ENCODE results near the gene ANKFN1.

The ANKFN1 gene

GRCh38 chr17:56141046-56141839 lies 12.0 kb upstream of the ANKFN1 start:
- in situ Hi-C loops (cut with MboI; ENCODE audit: low pct_unique_long_range_greater_than_20kb, low sequenced_read_pairs) = no loop called here
- no peak for DNase-seq

GRCh38 chr17:56142325-56142724 lies 10.9 kb upstream of the ANKFN1 start:
- DNase-seq = no peak
- in situ Hi-C loops (cut with MboI; ENCODE audit: low pct_unique_long_range_greater_than_20kb, low sequenced_read_pairs) = no loop called here

GRCh38 chr17:56142781-56143180 lies 10.5 kb upstream of the ANKFN1 start:
- in situ Hi-C loops (cut with MboI; ENCODE audit: low pct_unique_long_range_greater_than_20kb, low sequenced_read_pairs) = no loop called here
- no peak for DNase-seq

GRCh38 chr17:56144223-56144622 lies 9.1 kb upstream of the ANKFN1 start:
- DNase-seq = no peak
- in situ Hi-C loops (cut with MboI; ENCODE audit: low pct_unique_long_range_greater_than_20kb, low sequenced_read_pairs) = no loop called here

- no peak for DNase-seq
- in situ Hi-C loops (cut with MboI; ENCODE audit: low pct_unique_long_range_greater_than_20kb, low sequenced_read_pairs) = no loop called here
Measured at GRCh38 chr17:56146534-56146933, 6.7 kb upstream of the ANKFN1 start.

- DNase-seq = no peak
- in situ Hi-C loops (cut with MboI; ENCODE audit: low pct_unique_long_range_greater_than_20kb, low sequenced_read_pairs) = no loop called here
Measured at GRCh38 chr17:56148333-56148732, 4.9 kb upstream of the ANKFN1 start.

- in situ Hi-C loops (cut with MboI; ENCODE audit: low pct_unique_long_range_greater_than_20kb, low sequenced_read_pairs) = no loop called here
Measured at GRCh38 chr17:56149266-56150036, 3.8 kb upstream of the ANKFN1 start.

GRCh38 chr17:56150649-56151048 lies 2.6 kb upstream of the ANKFN1 start:
- in situ Hi-C loops (cut with MboI; ENCODE audit: low pct_unique_long_range_greater_than_20kb, low sequenced_read_pairs) = no loop called here
- no peak for DNase-seq

More at GRCh38 chr17:56149266-56150036, 3.8 kb upstream of the ANKFN1 start:
- no peak for DNase-seq

- in situ Hi-C loops (cut with MboI; ENCODE audit: low pct_unique_long_range_greater_than_20kb, low sequenced_read_pairs) = no loop called here
- DNase-seq = no peak
Measured at GRCh38 chr17:56157845-56158244, 4.6 kb downstream of the ANKFN1 start.

GRCh38 chr17:56158344-56158743 lies 5.1 kb downstream of the ANKFN1 start:
- in situ Hi-C loops (cut with MboI; ENCODE audit: low pct_unique_long_range_greater_than_20kb, low sequenced_read_pairs) = no loop called here
- no peak for DNase-seq

GRCh38 chr17:56158915-56159825 lies 5.9 kb downstream of the ANKFN1 start:
- no peak for DNase-seq
- in situ Hi-C loops (cut with MboI; ENCODE audit: low pct_unique_long_range_greater_than_20kb, low sequenced_read_pairs) = no loop called here

GRCh38 chr17:56159826-56160380 lies 6.6 kb downstream of the ANKFN1 start:
- in situ Hi-C loops (cut with MboI; ENCODE audit: low pct_unique_long_range_greater_than_20kb, low sequenced_read_pairs) = no loop called here
- DNase-seq = no peak

- in situ Hi-C loops (cut with MboI; ENCODE audit: low pct_unique_long_range_greater_than_20kb, low sequenced_read_pairs) = no loop called here
Measured at GRCh38 chr17:56160422-56160821, 7.1 kb downstream of the ANKFN1 start.

GRCh38 chr17:56165072-56165641 lies 11.9 kb downstream of the ANKFN1 start:
- in situ Hi-C loops (cut with MboI; ENCODE audit: low pct_unique_long_range_greater_than_20kb, low sequenced_read_pairs) = no loop called here
- DNase-seq = no peak

More at GRCh38 chr17:56160422-56160821, 7.1 kb downstream of the ANKFN1 start:
- DNase-seq = no peak

GRCh38 chr17:56167491-56167890 lies 14.2 kb downstream of the ANKFN1 start:
- DNase-seq = no peak
- in situ Hi-C loops (cut with MboI; ENCODE audit: low pct_unique_long_range_greater_than_20kb, low sequenced_read_pairs) = no loop called here

- no peak for DNase-seq
- in situ Hi-C loops (cut with MboI; ENCODE audit: low pct_unique_long_range_greater_than_20kb, low sequenced_read_pairs) = no loop called here
Measured at GRCh38 chr17:56169621-56170020, 16.3 kb downstream of the ANKFN1 start.

- no peak for DNase-seq
- in situ Hi-C loops (cut with MboI; ENCODE audit: low pct_unique_long_range_greater_than_20kb, low sequenced_read_pairs) = no loop called here
Measured at GRCh38 chr17:56171186-56171959, 18.1 kb downstream of the ANKFN1 start.

GRCh38 chr17:56172517-56172982 lies 19.3 kb downstream of the ANKFN1 start:
- DNase-seq = no peak

More at GRCh38 chr17:56172517-56172982, 19.3 kb downstream of the ANKFN1 start:
- in situ Hi-C loops (cut with MboI; ENCODE audit: low pct_unique_long_range_greater_than_20kb, low sequenced_read_pairs) = no loop called here
